Neuronal stem cell (in vitro differentiated cells): Measurements from ENCODE around the gene CD36.

Experiments used
- DNase-seq: peaks from one replicate; pipeline ENCODE4 v3.0.0-alpha.2; 2013; ENCODE audit warnings: low spot score
- H2AFZ ChIP-seq: one replicate; pipeline ENCODE4 v1.6.1; 2013; ENCODE audit warnings: mild to moderate bottlenecking, low read length, inconsistent platforms
- H2AK5ac ChIP-seq: 2 replicates; pipeline ENCODE4 v1.6.1; 2013; ENCODE audit warnings: low read depth, mild to moderate bottlenecking, inconsistent platforms, low read length, moderate library complexity, mixed read lengths
- H2BK120ac ChIP-seq: 2 replicates; pipeline ENCODE4 v1.6.1; 2013; ENCODE audit warnings: low read depth, mild to moderate bottlenecking, inconsistent platforms, low read length, moderate library complexity, mixed read lengths
- H2BK12ac ChIP-seq: one replicate; pipeline ENCODE4 v1.6.1; 2013; ENCODE audit warnings: low read length, inconsistent platforms
- H2BK15ac ChIP-seq: 2 replicates; pipeline ENCODE4 v1.6.1; 2013; ENCODE audit warnings: mild to moderate bottlenecking, low read length, inconsistent platforms, mixed read lengths
- H2BK5ac ChIP-seq: one replicate; pipeline ENCODE4 v1.6.1; 2013; ENCODE audit warnings: inconsistent platforms, mild to moderate bottlenecking, low read length, moderate library complexity
- H3K14ac ChIP-seq: one replicate; pipeline ENCODE4 v1.6.1; 2013; ENCODE audit warnings: low read length, inconsistent platforms
- H3K18ac ChIP-seq: 2 replicates; pipeline ENCODE4 v1.6.1; 2013; ENCODE audit warnings: low read length, inconsistent platforms
- H3K23ac ChIP-seq: 2 replicates; pipeline ENCODE4 v1.6.1; 2013; ENCODE audit warnings: low read depth, mild to moderate bottlenecking, mixed read lengths, low read length, inconsistent platforms; ENCODE audit not compliant: poor library complexity
- H3K27ac ChIP-seq: replicated peaks from 3 replicates; pipeline ENCODE4 v1.5.1; 2013; ENCODE audit warnings: low read length, inconsistent platforms
- H3K27me3 ChIP-seq, 3 experiments: 2 replicates each; pipeline ENCODE4 v1.6.1; 2013; ENCODE audit warnings: low read length in 3 of 3, mild to moderate bottlenecking in 2 of 3, inconsistent platforms in 1 of 3, low read depth in 1 of 3, mixed read lengths in 1 of 3, moderate library complexity in 1 of 3; ENCODE audit not compliant: control insufficient read depth in 3 of 3, insufficient read depth in 3 of 3
- H3K36me3 ChIP-seq, 2 donors: replicated peaks in 1 of 2; 2 replicates each; pipeline ENCODE4 v1.6.1; 2013; ENCODE audit warnings: low read length in 2 of 2; ENCODE audit not compliant: control insufficient read depth in 2 of 2, insufficient read depth in 2 of 2
- H3K4ac ChIP-seq: 2 replicates; pipeline ENCODE4 v1.6.1; 2013; ENCODE audit warnings: inconsistent platforms, mild to moderate bottlenecking, low read length, moderate library complexity
- H3K4me1 ChIP-seq, 2 donors: 1 replicate in 1 of 2; 2 replicates in 1 of 2; pipeline ENCODE4 v1.6.1; 2013; ENCODE audit warnings: low read length in 2 of 2, low read depth in 1 of 2; ENCODE audit not compliant: control insufficient read depth in 2 of 2, insufficient read depth in 1 of 2
- H3K4me2 ChIP-seq: one replicate; pipeline ENCODE4 v1.6.1; 2013; ENCODE audit warnings: mild to moderate bottlenecking, low read length, inconsistent platforms; ENCODE audit not compliant: insufficient read depth, poor library complexity, severe bottlenecking
- H3K4me3 ChIP-seq, 2 donors: 2 replicates each; pipeline ENCODE4 v1.5.1; 2013; ENCODE audit warnings: low read length in 2 of 2, mild to moderate bottlenecking in 2 of 2, inconsistent platforms in 1 of 2, moderate library complexity in 1 of 2
- H3K79me1 ChIP-seq: one replicate; pipeline ENCODE4 v1.6.1; 2013; ENCODE audit warnings: low read depth, mild to moderate bottlenecking, inconsistent platforms, low read length, moderate library complexity
- H3K9ac ChIP-seq: one replicate; pipeline ENCODE4 v1.6.1; 2013; ENCODE audit warnings: mild to moderate bottlenecking, low read depth, low read length, inconsistent platforms; ENCODE audit not compliant: poor library complexity
- H3K9me3 ChIP-seq, 2 donors: replicated peaks in 1 of 2; 2 replicates each; pipeline versions ENCODE3 to v1.6.1; 2013; ENCODE audit warnings: low read length in 2 of 2, mild to moderate bottlenecking in 2 of 2, inconsistent platforms in 1 of 2, low read depth in 1 of 2, mixed read lengths in 1 of 2, moderate library complexity in 1 of 2; ENCODE audit not compliant: control insufficient read depth in 2 of 2, insufficient read depth in 1 of 2
- H4K8ac ChIP-seq: one replicate; pipeline ENCODE4 v1.6.1; 2013; ENCODE audit warnings: low read depth, mild to moderate bottlenecking, inconsistent platforms, low read length, moderate library complexity
- H4K91ac ChIP-seq: one replicate; pipeline ENCODE4 v1.6.1; 2013; ENCODE audit warnings: low read length, low read depth, mild to moderate bottlenecking, inconsistent platforms; ENCODE audit not compliant: poor library complexity
- WGBS, 2 donors: extraction: QIAGEN DNeasy Blood & Tissue Kit; methylation state at CpG; one replicate each; pipeline ENCODE4 v1.1.7; 2013; ENCODE audit warnings: missing lambda C conversion rate in 2 of 2, mixed read lengths in 1 of 2; ENCODE audit not compliant: insufficient read length in 2 of 2, insufficient replicate concordance in 1 of 2; ENCODE audit errors: extremely low coverage in 2 of 2; 5-methylcytosine and 5-hydroxymethylcytosine counted together

The CD36 gene

DNA sequence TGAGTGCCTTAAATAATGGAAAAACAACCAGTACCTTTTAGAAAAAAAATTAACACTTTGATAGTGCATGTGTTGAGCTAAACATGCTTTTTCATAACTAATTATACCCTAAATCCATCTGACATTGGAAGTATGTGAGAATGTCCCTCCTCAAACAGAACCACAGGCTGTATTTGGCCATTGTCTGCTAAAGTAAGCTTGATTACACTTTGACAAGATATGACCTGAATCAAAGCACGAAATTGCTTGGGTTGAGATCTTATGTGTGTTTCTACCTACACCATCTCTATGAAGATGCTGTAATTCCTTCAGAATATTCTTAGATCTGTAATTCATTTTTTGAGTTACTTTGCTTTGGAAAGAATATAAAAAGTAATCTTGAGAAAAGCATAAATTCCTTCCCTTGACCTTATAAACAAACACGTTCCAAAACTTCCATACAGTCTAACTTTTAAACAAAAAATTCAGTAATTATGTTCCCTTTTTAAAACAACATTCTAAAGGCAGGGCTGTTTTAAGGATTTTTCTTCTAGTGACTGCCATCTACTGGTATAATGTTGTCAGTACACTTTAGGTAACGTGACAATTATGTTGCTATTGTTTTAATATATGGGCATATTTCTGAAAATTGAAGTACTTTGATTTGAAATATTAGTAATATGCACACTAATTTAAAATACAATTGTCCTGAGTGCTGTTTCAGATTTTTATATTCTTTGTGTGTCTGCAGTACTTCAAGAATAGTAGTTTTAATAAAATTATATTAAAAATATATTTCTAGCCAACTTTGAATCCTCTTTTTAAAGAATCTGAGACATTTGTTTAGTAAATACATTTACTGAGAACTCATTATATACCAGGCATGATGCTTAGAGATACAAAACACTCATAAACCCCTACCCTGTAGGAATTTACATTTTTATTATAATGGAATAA lies 20.9 kb downstream of the CD36 start:
- no peak overlapping the region for H3K27ac ChIP-seq
- H3K9ac ChIP-seq = no peak overlapping the region
- no peaks in the 10 kb centered on the region for H3K4me1 ChIP-seq
- no peaks in the 10 kb centered on the region for H3K36me3 ChIP-seq
- H2BK120ac ChIP-seq = no peak overlapping the region
- H3K4ac ChIP-seq = no peak overlapping the region
- H3K23ac ChIP-seq = no peak overlapping the region
- no peak overlapping the region for H2BK15ac ChIP-seq
- no peak overlapping the region for H2BK5ac ChIP-seq
- no peak overlapping the region for H4K91ac ChIP-seq
- no peak for DNase-seq
- H3K14ac ChIP-seq = no peak overlapping the region
- H3K79me1 ChIP-seq = no peaks in the 10 kb centered on the region
- H3K4me3 ChIP-seq = no peak overlapping the region
- H4K8ac ChIP-seq = no peak overlapping the region
- no peaks in the 10 kb centered on the region for H3K9me3 ChIP-seq
- H2AK5ac ChIP-seq = no peak overlapping the region
- no peaks in the 10 kb centered on the region for H3K27me3 ChIP-seq
- WGBS, 2 donors = no CpG with 5 or more reads among the region's 3 CpGs
- no peak overlapping the region for H2BK12ac ChIP-seq
- H3K18ac ChIP-seq = no peak overlapping the region
- H2AFZ ChIP-seq = peak overlapping the region; percentile 4
- no peak overlapping the region for H3K4me2 ChIP-seq

DNA sequence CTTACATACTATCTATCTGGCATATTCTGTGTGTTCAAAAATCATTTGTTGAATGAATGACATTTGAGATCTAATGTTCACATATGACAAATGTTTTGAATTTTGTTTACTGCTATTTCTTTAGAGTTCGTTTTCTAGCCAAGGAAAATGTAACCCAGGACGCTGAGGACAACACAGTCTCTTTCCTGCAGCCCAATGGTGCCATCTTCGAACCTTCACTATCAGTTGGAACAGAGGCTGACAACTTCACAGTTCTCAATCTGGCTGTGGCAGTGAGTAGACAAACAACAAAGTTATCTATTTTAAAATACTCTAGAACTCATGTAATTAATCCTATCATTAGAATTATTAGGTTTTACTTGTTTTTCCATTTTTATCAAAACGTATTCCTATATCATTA lies 22.5 kb downstream of the CD36 start:
- Histone ChIP-seq H2BK120ac (no peak overlapping the region), H3K4me3 (no peak overlapping the region), H3K4ac (no peak overlapping the region), H3K4me2 (no peak overlapping the region), H2AK5ac (no peak overlapping the region), H3K14ac (no peak overlapping the region), H3K27me3 (no peaks in the 10 kb centered on the region), H3K27ac (no peak overlapping the region), H2BK5ac (no peak overlapping the region), H2AFZ (no peak overlapping the region), H4K8ac (no peak overlapping the region), H4K91ac (no peak overlapping the region), H2BK12ac (no peak overlapping the region), H3K18ac (no peak overlapping the region), H3K9ac (no peak overlapping the region), H3K79me1 (no peaks in the 10 kb centered on the region), H3K9me3 (no peaks in the 10 kb centered on the region), H3K4me1 (no peaks in the 10 kb centered on the region), H3K36me3 (no peaks in the 10 kb centered on the region), H2BK15ac (no peak overlapping the region), H3K23ac (no peak overlapping the region)
- no CpG with 5 or more reads among the region's 4 CpGs for WGBS, 2 donors
- no peak for DNase-seq

DNA sequence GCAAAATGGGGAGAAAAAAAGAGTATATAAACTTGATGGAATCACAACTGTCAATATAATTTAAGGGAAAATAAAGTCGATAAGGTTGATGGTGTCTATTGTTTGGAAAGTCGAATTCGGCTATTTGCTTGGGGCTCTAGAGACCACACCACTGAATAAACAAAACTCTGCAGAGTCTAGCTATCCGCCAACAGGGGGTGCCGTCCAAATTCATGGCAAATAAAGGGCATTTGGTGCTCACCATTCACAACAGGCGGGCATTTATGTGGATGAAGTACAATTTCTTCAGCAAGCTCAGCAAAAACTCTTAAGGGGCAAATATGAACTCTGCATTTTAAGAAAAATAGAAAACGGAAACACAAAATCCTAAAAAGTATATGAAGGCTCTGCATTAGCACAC lies 23.3 kb downstream of the CD36 start:
- H2BK5ac ChIP-seq = no peak overlapping the region
- no peak overlapping the region for H4K8ac ChIP-seq
- no peak overlapping the region for H2BK120ac ChIP-seq
- no peak overlapping the region for H2BK12ac ChIP-seq
- H3K23ac ChIP-seq = no peak overlapping the region
- no peaks in the 10 kb centered on the region for H3K27me3 ChIP-seq
- no peak overlapping the region for H4K91ac ChIP-seq
- H3K4ac ChIP-seq = no peak overlapping the region
- no CpG with 5 or more reads among the region's 7 CpGs for WGBS, 2 donors
- no peak overlapping the region for H2BK15ac ChIP-seq
- H3K4me1 ChIP-seq = no peaks in the 10 kb centered on the region
- no peak for DNase-seq
- no peak overlapping the region for H2AFZ ChIP-seq
- H3K9me3 ChIP-seq = no peaks in the 10 kb centered on the region
- no peak overlapping the region for H3K27ac ChIP-seq
- H3K4me2 ChIP-seq = no peak overlapping the region
- H3K18ac ChIP-seq = no peak overlapping the region
- no peaks in the 10 kb centered on the region for H3K36me3 ChIP-seq
- H3K9ac ChIP-seq = no peak overlapping the region
- H2AK5ac ChIP-seq = no peak overlapping the region
- H3K79me1 ChIP-seq = no peaks in the 10 kb centered on the region
- H3K14ac ChIP-seq = no peak overlapping the region
- no peak overlapping the region for H3K4me3 ChIP-seq

DNA sequence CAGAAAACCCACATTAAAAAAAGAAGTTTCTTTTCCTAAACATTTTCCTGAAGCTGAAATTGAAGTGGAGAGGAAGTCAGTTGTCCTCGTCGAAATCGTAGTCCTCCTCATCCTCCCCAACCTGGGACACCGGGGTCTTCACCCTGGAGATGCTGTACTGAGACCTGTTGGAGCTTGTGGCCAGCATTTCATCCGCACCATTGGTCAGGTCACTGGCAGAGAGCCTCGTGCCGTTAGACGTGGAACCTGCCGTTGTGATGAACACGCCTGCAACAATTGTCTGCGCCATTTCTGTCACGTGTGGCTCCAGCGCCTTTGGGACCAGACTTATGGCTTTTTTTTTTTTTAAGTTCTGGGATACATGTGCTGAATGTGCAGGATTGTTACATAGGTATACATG lies 23.8 kb downstream of the CD36 start:
- Histone ChIP-seq H4K8ac (no peak overlapping the region), H3K18ac (no peak overlapping the region), H3K23ac (no peak overlapping the region), H3K36me3 (no peaks in the 10 kb centered on the region), H3K4me1 (no peaks in the 10 kb centered on the region), H2AFZ (no peak overlapping the region), H3K27ac (no peak overlapping the region), H2BK15ac (no peak overlapping the region), H3K27me3 (no peaks in the 10 kb centered on the region), H3K4me3 (no peak overlapping the region), H3K9ac (no peak overlapping the region), H4K91ac (no peak overlapping the region), H3K79me1 (no peaks in the 10 kb centered on the region), H2AK5ac (no peak overlapping the region), H2BK12ac (no peak overlapping the region), H3K4me2 (no peak overlapping the region), H2BK120ac (no peak overlapping the region), H3K9me3 (no peaks in the 10 kb centered on the region), H3K4ac (no peak overlapping the region), H2BK5ac (no peak overlapping the region), H3K14ac (peak overlapping the region; percentile 14)
- no peak for DNase-seq
- no CpG with 5 or more reads among the region's 13 CpGs for WGBS, 2 donors
